Breast epithelium (tissue), 3 donors: ENCODE measurements around the gene CASS4.

Experiments used
- POLR2A ChIP-seq: fragments of 450-650 bp; IDR thresholded peaks from one replicate; pipeline ENCODE4 v1.6.1; 2016; ENCODE audit warnings: antibody characterized with exemption, mild to moderate bottlenecking, moderate library complexity
- POLR2AphosphoS5 ChIP-seq, 3 donors: sonication (generic); formaldehyde crosslinking; IDR thresholded peaks; one replicate each; pipeline ENCODE4 v1.6.1; 2017; ENCODE audit warnings: antibody characterized with exemption in 3 of 3
- TF ChIP-seq, protein P1 (sequence below), 3 donors: fragments of 450-650 bp; IDR thresholded peaks; one replicate each; pipeline ENCODE4 v1.5.1; 2016 to 2017; ENCODE audit warnings: antibody characterized with exemption in 3 of 3, mild to moderate bottlenecking in 3 of 3, moderate library complexity in 3 of 3

DNA sequence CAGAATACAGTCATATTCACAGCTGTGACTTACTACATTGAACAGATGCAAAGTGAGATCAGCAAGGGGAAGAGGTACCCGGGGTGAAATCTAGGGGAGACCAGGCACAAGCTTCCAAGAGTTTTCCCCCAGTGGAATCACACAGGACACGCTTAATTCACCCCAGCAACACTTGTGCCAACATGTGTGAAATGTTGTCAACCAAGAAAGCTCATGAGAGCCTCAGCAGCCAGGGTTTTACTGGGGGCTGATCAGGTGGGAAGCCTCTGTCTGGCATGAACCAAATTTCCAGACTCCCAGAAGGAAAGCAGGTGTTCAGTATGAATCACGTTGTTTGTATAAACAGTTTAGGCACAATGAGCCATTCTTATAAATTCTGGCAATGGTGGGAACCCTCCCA, 49.5 kb downstream of the CASS4 start:
- TF ChIP-seq, protein P1, sequence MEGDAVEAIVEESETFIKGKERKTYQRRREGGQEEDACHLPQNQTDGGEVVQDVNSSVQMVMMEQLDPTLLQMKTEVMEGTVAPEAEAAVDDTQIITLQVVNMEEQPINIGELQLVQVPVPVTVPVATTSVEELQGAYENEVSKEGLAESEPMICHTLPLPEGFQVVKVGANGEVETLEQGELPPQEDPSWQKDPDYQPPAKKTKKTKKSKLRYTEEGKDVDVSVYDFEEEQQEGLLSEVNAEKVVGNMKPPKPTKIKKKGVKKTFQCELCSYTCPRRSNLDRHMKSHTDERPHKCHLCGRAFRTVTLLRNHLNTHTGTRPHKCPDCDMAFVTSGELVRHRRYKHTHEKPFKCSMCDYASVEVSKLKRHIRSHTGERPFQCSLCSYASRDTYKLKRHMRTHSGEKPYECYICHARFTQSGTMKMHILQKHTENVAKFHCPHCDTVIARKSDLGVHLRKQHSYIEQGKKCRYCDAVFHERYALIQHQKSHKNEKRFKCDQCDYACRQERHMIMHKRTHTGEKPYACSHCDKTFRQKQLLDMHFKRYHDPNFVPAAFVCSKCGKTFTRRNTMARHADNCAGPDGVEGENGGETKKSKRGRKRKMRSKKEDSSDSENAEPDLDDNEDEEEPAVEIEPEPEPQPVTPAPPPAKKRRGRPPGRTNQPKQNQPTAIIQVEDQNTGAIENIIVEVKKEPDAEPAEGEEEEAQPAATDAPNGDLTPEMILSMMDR (IDR thresholded peaks at IDR 0.05), result no peak
- TF ChIP-seq POLR2AphosphoS5 (IDR thresholded peaks at IDR 0.05) (no peak), POLR2A (no peak)
